ENCODE measurements around the gene DLX3.

Gene DLX3

DNA sequence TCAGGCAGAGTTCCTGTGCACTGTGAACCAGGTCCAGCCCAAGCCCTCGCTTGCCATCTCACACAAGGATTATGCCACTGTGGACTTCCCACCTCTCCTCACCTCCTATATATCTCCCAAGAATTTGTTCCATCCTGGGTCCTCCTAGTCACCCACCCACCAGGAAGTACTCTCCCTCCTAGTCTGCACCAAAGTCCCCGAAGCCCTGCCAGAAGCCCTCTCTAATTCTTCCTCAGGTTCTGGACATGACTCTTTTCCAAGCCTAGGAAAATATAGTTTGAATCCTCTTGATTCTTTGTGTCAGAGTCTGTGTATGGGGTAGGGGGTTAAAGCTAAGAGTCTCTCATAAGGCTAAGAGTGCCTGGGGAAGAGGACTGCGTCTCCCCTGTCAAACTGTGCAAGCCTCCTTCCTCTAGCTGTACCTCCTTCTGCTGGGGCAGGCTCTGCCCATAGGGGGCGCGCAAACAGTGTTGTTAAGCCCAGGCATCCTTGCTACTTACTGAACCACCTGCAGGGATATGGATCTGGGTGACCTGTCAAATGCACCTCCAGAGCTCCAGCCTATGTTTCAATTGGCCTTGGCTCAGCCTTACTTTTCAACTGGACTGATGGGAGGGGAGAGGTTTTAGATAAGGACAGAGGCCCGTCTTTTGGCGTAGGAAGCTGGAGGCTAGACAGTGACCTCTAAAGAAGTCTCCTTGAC lies 42.7 kb downstream of the DLX3 start:
- DNase-seq = peak; percentile 82

DNA sequence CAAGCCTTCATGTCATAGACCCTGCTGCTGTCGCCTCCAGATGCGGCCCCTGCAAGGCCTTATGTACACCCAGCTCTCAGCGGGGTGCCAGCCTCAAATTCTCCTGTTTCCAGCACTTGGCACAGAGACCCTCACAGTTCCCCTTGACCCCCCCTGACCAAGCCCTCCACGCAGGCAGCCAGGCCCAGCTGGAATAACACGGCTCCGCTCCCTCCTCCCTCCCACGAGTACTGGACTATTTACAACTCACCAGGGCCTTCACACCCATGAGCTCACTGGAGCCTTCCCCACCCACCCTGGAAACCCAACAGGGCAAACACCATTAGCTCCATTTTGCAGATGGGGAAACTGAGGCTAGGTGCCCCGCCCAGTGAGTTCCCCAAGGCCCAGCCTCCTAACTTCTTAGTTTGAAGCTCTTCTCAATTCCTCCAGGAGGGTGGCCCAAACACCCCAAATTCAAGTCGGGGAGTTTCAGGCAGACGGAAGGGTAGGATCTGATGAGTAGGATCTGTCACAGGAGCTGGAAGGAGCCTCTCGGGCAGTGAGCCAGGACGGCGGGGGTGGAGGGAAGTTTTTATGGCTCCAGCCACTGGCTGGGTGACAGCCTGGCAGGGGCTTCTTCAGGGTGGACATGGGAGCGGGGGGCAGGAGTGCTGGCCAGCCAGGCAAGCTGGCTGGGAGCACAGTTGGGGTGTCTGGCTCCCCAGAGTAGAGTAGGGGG lies 43.5 kb downstream of the DLX3 start:
- no peak for DNase-seq

DNA sequence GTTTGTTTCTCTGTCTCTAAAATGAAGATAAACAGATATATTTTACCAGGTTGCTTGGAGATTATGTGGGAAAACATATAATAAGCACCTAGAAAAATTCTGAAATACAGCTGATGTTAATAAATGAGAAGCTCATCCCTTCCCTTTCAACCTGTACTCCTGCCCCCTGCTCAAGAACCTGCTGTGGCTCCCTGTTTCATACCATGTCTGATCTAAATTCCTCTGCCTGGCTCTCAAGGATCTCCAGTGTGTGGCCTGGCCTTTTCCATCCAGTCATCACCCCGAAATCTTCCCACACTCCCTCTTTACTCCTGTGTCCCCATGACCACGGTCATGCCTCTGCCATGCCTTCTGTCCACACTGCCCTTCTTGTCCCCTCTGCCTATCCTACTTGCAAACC lies 45.4 kb downstream of the DLX3 start:
- no peak for DNase-seq

DNA sequence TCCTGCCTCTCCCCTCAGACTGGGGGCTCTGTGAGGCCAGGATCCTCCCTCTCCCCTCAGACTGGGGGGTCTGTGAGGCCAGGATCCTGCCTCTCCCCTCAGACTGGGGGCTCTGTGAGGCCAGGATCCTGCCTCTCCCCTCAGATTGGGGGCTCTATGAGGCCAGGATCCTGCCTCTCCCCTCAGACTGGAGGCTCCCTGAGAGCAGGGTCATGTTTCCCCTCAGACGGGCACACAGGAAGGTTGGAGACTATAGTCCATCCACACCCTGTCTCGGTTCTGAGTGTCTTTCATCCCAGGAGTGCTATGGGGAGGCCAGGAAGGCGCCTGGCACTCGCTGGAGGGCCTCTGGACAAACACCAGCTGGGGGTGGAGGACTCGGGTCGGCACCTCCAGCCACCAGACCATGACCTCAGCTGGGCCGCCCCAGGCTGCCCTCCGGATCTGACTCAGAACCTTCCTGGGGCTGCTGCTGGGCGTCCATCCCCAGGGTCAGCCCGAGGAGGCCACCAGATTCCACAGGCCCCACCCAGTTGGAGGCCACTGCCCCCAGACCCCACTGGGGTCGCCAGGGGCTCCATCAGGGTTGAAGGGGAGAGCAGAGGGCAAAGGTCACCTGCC lies 48.0 kb downstream of the DLX3 start:
- no peak for DNase-seq

DNA sequence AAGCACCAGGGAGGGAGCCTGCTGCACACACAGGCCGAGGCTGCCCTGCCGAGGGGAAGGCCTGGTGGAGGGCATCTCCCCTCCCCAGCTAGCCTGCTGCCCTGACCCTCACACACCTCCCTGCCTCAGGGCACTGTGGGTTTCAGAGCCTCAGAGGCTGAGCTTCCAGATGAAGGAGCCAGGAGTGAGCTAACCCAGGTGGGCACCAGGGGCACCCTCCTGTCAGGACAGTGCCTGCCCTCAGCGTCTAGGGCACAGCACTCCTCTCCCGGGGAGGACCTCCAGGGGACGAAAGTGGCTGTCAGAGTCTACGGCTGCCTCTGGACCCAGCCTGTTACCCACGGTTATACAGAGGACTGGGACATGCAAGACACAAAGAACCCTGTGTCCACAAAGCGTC lies 48.8 kb downstream of the DLX3 start:
- no peak for DNase-seq

DNA sequence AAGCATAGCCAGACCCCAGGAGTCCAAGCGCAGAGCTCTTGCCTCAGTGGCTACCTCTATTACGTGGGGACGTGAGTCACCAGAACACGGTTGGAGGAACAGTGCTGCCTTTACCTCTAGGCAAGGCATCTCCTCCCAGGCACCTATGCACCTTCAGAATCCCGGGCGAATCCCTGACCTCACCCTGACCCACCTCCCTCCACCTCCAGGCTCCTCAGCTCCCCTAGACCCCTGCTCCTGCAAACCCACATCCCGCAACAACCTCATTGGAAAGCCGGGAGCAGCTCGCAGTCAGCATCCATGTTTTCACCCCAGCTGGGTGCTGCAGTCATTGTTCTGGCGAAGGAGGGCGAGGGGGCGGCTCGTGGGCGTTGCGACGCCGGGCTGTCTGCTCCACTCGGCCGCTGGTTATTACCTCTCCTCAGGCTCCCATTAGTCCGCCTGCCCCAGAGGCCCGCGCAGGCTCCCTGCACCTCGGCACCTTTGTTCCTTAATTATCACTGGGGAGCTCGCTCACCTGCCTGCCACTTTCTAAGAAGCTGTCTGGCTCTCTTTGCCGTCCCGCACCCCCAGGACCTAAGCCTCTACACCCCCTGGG lies 50.7 kb downstream of the DLX3 start:
- no peak for DNase-seq

DNA sequence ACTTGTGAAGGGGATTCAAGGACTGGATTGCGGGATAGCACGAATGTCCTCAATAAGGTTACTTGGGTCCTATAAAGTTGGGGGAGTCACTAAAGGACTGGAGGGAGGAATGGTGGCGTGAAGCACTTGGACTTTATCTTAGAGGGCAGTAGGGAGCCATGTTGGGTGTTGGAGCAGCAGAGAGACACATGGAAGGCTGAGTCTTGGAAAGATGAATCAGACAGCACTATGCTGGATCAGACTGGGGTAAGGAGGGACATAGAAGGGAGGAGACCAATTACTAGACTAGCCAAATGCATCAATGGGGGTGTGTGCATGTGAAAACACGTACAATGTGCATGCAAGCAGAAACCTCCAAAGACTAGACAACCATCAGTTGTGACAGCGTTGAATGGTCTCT lies 52.1 kb downstream of the DLX3 start:
- no peak for DNase-seq

DNA sequence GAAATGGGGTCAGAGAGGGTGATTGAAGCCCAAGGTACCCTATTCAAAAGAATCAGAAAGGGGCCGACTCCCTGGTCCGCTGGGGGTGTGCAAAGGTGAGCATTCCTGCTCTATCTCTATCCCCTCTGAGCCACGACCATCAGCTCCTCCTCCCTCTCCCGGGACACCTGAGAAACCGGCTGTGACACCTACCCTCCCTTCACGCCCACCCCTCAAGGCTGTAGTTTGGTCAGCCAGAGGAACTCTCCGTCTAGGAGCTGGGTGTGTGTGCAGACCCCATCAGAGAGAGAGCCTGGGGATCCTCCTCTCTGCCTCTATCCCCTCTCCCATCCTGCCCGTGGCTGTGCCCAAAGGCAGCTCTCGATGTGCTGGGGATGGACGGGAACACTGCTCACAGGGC lies 53.6 kb downstream of the DLX3 start:
- DNase-seq = no peak

All from stimulated activated CD4-positive, alpha-beta T cell treated with anti-CD3 and anti-CD28 coated beads, Interleukin-4, amount 100 ng/mL, for 24 hours (primary cell).